ENCODE results near the gene CHP2.
"Not testable (repeated sequence)": the region's sequence is repeated elsewhere in the genome, so short reads cannot be mapped to it uniquely, and the experiment has no call there.

CHP2 gene

DNA sequence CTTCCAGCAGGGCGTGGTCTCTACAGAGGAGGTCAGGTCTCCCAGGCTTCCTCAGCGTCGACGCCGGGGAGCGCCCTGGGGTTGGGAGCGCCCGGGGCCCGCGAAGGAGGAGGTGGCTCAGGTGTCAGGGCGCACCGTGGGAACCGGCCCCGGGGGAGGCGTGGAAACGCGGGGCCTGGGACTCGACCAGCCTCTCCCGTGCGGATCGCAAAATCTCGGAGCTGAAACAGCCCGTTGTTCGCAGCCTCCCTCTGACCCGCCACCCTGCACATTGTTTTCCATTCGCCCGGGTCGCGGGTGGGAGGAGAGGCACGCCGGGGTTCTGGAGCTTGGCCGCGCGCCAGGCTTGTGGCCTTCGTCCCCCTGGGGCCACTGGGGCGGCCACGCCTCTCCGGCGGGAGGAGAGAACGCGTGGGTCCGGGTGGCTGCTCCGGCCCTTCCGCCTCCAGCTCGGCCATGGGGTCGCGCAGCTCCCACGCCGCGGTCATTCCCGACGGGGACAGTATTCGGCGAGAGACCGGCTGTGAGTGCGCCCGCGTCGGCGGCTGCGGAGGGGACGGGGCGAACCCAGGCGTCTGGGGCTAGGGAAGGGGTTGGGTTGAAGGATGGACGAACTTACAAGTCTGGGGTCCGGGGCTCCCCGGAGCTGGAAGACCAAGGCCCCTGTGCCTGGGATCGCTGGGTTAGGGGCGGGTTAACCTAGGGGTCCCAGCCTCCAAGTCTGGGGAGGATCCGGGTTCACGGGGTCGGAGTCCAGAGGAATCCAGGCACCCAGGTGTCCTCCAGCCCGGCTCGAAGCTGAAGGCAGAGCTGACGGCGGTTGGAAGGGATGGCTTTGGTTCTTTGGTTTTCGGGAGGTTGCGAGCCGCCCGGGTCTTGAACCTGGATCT is at the start of gene CHP2:
Gene CHP2, plus strand, starts transcription at position 433 of the 890 bp plus-strand sequence. Its CDS starts 24 bp downstream, at position 457.
- no peak for DNase-seq (ENCODE audit: low read depth in 2 of 2)

DNA sequence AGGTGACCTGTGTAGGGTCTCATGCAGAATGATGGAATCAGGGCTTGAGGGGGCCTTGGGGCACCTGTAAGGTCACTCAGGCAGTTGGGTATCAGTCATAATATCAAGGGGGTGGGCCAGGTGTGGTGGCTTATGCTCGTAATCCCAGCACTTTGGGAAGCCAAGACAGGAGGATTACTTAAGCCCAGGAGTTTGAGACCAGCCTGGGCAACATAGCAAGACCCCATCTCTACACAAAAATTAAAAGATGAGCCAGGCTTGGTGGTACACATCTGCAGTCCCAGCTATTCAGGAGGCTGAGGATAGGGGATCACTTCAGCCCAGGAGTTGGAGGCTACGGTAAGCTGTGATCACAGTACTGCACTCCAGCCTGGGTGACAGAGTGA is 49.3 kb upstream of the CHP2 start:
- DNase-seq (ENCODE audit: low read depth in 2 of 2) = no peak

DNA sequence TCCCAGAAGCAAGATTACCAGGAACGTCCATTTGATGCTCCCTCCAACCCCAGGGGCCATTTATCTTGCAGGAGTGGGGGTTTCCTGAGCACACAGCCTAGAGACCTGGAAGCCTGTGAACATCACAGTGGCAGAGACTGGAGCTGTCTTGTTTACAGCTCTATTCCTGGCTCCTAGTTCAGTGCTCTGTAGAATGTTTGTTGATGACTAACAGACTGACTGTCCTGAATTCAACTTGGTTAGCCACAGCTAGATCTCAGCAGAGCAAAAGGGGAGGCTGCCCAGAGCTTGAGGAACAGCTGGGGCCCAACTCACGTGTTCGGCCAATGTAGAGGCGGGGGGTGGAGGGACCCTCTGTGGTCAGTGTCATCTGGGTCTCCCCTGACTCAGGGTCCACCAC is 48.4 kb upstream of the CHP2 start:
- no peak for DNase-seq (ENCODE audit: low read depth in 2 of 2)

DNA sequence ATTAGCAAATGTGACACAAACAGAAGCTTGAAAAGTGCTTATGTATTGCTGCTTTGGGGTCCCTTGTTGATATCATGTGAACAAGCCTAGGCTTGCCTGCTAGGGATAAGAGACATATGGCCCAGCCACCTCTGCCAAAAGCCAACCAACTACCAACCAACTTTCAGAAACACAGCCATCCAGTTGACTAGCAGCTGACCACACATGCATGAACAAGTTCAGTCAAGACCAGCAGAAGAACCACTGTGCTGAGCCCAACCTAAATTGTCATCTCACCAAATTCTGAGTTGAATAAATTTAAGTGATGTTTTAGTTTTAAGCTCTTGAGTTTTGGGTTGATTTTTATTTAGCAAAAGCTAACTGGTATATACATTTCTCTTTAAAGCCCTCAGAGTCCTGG is 45.3 kb upstream of the CHP2 start:
- no peak for DNase-seq (ENCODE audit: low read depth in 2 of 2)

DNA sequence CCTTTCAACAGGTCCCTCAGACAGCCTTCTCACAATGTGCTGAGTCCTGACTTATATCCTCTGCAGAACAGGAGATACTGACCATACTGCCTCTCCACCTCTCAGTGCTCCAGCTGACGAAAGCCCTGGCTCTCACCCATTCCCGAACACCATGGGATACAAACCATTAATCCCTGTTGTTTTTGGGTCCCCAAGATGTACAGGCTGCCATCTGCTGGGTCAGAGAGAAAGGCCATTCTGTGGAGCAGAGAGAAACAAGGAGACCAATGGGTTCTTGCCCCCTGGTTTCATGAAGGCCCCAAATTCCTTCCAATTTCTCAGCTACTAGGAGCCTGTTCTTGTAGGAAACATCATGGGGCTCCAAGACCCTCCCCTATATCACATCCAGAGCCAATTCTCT is 44.8 kb upstream of the CHP2 start:
- DNase-seq (ENCODE audit: low read depth in 2 of 2) = no peak

DNA sequence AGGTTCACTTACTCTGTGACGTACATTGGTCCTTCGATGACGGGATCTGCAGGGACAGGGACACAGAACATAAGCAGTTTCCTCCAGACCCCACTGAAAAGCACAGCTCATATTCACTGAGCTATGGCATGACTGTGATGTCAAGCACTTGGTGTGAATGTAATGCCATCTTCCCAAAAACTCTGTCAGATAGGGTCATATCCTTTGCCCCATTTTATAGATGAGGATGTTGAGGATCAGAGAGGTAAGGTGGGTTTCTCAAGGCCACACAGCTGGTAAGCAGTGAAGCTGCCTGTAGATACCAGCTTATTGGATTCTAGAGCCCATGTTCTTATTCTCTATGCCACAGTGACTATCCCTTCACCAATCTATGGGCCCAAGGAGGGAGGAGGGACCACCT is 44.3 kb upstream of the CHP2 start:
- DNase-seq (ENCODE audit: low read depth in 2 of 2) = no peak

DNA sequence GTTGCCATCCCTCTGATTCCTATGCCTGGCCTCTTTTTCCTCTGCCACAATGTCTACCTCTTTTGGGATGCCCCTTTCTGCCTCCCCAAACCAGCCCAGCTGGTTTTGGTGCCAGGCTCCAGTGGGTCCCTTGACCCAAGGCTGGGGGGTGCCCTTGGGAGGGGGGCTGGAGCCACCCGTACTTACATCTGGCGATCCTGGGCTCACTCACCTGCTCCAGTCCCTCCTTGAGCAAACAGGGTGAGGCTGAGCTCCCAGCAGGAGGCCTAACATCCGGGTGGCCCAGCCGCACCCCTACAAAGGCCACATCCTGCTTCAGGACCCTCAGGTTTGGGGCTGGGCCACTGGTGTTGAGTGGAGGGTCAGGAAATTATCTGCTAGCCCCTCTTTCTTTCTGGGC is 43.0 kb upstream of the CHP2 start:
- no peak for DNase-seq (ENCODE audit: low read depth in 2 of 2)

DNA sequence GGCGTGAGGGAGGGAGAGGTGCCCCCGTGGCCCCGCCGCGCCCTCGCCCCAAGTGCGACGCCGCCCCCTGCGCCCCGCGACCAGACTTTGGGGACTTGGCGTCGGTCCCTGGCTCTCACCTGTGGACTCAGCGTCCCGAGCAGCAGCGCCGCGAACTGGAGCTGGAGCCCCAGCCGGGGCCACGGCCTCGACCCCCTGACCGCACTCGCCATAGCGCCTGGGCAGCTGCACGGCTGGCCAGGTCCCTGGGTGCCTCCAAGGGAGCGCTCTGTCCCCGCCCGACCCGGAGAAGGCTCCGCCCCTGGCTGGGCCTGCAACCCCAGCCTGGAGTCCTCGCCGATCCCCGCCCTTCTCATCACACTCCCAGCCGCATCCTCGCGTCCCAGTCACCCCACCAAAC is 41.9 kb upstream of the CHP2 start, which contains the start of gene ERN2:
Gene ERN2, minus strand, starts transcription at position 247 of the 400 bp plus-strand sequence. Its CDS starts 35 bp downstream, at position 212.
- DNase-seq (ENCODE audit: low read depth in 2 of 2) = no peak

DNA sequence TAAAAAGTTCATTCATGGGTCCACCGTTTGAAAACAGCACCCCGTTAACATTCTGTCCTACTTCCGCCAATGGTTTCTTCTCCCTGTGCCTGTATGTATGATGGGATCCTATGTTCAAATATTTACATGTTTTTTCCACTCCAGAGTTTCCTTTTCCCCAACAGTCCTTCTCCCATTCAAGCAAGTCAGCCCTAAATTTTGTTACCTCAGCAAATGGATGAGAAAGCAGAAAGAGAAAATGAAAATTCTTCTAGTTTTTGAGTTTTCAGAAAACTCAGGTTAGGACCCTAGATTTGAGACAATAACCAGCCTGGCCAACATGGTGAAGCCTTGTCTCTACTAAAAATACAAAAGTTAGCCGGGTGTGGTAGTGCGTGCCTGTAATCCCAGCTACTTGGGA is 38.3 kb upstream of the CHP2 start:
- no peak for DNase-seq (ENCODE audit: low read depth in 2 of 2)

DNA sequence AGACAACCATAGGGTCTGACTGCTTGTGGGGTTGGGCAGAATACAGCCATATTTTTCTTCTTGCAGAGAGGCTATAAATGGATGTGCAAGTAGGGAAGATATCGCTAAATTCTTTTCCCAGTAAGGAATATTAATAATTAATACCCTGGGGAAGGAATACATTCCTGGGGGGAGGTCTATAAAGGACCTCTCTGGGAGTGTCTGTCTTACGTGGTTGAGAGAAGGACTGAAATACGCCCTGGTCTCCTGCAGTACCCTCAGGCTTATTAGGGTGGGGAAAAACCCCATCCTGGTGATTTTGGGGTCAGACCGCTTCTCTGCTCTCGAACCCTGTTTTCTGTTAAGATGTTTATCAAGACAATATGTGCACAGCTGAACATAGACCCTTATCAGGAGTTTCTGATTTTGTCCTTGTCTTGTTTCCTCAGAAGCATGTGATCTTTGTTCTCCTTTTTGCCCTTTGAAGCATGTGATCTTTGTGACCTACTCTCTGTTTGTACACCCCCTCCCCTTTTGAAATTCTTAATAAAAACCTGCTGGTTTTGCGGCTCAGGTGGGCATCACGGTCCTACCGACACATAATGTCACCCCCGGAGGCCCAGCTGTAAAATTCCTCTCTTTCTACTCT is 32.1 kb upstream of the CHP2 start:
- not testable (repeated sequence) for DNase-seq (ENCODE audit: low read depth in 2 of 2)

DNA sequence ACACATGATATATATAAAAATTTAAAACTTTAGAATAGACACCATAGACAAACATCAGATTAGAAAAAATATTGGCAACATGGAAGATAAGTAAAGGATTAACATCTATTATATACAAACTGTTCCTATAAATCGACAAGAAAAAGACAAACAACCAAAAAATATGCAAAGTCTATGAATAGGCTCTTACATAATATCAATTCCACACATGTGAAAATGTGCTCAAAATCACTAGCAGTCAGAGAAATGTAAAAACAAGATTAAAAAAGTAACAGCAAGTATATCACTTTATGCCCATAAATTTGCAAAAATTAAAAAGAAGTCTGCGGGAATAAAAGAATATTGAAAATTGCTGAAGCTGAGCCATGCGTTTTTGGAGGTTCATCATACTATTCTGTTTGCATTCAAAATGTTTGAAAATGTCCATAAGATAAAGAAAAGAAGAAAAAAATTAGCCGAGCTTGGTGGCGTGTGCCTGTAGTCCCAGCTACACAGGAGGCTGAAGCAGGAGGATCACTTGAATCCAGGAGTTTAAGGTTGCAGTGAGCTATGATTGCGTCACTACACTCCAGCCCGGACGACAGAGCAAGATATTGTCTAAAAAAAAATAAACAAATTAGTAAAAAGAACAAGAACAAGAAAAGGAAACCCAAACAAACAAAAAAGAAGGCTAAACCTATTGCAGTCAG is 30.6 kb upstream of the CHP2 start:
- no peak for DNase-seq (ENCODE audit: low read depth in 2 of 2)

DNA sequence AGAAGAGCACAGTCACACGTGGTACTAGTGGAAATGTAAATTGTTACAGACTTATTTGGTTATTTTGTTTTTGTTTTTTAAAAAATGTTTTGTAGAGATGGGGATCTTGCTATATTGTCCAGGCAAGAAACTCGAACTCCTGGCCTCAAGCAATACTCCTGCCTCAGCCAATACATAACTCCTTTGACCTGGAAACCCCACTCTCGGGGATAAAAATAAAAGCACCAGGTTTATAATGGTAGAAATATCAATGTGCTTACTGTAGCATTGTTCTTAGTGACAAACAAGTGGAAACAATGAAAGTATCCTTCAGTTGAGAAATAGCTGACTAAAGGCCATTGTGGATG is 30.1 kb upstream of the CHP2 start:
- no peak for DNase-seq (ENCODE audit: low read depth in 2 of 2)

DNA sequence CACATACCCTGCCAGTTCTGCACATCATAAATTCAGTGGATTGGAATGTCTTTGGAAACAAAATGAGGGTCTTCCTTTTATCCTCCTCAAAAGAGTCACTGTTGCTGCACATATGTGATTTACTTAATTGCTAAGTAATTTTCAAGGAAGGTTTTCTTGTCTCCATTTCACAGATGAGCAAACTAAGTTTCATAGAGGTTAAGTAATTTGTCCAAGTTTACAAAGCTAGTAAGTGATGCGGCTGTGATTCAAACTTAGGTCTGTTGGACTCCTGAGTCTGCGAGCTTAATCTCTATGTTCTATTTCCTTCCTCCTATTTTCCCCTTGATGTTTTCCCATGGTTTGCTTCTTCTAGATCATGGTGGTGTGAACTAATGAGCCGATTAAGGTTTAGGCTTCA is 28.1 kb upstream of the CHP2 start:
- DNase-seq (ENCODE audit: low read depth in 2 of 2) = no peak

DNA sequence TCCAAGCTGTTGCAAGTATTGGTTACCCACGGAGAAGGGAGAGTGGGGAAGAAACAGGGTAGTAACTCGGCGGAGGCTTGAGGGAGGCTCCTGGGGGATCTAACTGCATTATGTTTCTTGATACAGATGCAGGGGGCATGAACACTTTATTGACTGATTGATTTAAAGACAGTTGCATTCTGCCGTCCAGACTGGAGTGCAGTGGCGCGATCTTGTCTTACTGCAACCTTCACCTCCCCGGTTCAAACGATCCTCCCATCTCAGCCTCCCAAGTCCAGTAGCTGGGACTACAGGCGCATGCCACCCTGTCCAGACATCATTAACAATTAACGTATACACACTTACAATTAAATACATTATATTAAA is 26.7 kb upstream of the CHP2 start:
- no peak for DNase-seq (ENCODE audit: low read depth in 2 of 2)

DNA sequence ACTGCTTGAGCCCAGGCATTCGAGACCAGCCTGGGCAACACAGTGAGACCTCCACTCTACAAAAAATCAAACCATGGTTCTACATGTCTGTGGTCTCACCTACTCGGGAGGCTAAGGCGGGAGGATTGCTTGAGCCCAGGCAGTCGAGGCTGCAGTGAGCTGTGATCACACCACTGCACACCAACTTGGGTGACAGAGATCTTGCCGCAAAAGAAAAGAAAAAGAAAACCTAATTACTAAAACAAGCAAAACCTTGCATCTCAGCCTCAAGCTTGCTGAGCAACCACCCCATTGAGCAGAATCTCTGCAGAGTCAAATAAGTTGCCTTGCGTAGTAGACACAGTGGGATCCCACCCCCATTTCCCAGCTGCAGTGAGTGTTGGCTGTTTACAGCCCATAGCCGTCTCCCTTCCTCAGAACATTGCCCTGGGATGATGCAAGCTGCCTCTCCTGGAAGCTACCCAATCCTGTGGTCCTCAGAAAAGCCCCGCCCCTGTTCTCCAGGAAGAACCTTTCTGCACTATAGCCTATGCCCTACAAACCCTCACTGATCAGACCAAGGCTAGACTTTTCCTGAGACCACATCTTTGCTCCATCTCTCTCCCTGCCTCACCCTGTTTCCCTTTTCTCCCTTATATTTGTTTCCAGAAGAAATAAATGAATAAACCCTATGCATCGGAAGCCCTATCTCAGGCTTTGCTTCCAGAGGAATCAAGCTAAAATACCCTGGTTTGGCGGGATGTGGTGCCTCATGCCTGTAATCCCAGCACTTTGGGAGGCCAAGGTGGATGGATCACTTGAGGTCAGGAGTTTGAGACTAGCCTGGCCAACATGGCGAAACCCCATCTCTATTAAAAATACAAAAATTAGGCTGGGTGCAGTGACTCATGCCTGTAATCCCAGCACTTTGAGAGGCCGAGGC is 25.1 kb upstream of the CHP2 start:
- no peak for DNase-seq (ENCODE audit: low read depth in 2 of 2)

DNA sequence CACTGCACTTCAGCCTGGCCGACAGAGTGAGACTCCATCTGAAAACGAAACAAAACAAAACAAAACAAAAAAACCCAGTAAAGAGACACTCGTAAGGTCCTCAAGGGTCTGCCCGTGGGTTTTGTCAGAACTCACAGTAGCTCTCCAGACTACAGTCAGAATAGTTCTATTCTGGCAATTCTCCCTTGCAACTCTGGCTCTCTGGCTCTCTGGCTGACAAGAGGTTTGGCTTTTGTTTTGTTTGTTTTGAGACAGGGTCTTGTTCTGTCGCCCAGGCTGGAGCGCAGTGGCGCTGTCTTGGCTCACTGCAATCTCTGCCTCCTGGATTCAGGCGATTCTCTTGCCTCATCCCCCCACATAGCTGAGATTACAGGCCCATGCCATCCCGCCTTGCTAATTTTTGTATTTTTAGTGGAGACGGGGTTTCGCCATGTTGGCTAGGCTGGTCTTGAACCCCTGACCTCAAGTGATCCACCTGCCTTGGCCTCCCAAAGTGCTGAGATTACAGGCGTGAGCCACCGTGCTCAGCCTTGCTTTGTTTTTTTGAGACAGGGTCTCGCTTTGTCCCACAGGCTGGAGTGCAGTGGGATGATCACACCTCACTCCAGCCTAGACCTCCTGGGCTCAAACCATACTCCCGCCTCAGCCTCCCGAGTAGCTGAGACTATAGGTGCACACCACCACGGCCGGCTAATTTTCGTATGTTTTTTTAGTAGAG is 20.5 kb upstream of the CHP2 start:
- no peak for DNase-seq (ENCODE audit: low read depth in 2 of 2)

DNA sequence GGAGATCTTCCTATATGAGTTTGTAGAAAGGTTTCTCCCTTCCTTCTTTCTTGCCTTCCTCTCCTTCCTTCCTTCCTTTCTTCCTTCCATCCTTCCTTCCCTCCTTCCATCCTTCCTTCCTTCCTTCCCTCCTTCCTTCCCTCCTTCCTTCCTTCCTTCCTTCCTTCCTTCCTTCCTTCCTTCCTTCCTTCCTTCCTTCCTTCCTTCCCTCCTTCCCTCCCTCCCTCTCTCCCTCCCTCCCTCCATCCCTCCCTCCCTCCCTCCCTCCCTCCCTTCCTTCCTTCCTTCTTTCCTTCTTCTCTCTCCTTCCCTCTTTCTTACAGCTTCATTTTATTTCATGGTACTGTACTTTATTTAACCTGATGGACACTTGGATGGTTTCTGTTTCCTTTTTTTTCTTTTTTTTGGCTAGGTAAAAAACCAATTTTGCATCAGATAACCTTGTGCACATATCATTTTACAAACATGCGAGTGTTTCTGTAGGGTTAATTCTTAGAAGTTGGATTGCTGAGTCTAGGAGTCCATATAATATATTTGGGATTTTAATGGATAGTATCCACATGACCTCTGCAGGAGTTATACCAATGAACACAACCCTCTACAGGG is 17.3 kb upstream of the CHP2 start:
- DNase-seq (ENCODE audit: low read depth in 2 of 2) = not testable (repeated sequence)

DNA sequence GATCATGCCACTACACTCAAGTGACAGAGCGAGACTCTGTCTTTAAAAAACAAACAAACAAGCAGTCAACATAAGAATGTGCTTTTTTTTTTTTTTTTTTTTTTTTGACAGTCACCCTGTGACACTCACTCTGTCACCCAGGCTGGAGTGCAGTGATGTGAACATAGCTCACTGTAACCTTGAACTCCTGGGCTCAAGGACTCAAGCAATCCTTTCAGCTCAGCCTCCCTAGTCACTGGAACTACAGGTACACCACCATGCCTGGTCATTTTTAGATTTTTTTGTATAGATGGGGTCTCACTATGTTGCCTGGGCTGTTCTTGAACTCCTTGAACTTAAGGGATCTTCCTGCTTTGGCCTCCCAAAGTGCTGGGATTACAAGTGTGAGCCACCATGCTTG is 15.3 kb upstream of the CHP2 start:
- DNase-seq (ENCODE audit: low read depth in 2 of 2) = no peak

DNA sequence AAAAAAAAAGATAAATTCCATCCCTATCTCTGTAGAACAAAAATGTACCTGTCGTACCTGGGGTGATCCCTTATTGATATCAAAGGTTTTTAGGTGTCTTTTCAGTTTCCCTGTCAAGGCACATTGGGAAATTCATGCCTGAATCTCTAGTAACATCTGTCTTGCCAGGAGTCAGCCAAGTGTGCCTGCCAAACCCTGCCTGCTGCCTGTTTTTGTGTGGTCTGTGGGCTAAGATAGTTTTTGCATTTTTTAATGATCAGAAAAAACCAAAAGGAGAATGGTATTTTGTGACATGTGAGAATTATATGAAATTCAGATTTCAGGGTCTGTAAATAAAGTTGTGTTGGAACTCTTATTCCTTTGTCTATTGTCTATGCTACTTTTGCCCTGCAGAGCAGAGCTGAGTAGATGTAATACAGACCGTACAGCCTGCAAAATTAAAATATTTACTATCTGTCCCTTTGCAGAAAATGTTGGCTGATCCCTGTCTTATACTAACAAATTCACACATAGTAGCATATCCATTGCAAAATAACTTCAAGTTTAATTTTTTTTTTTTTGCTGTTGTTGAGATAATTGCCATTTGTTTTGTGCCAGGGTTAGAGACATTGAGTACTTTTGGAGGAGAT is 13.0 kb upstream of the CHP2 start:
- DNase-seq (ENCODE audit: low read depth in 2 of 2) = no peak

DNA sequence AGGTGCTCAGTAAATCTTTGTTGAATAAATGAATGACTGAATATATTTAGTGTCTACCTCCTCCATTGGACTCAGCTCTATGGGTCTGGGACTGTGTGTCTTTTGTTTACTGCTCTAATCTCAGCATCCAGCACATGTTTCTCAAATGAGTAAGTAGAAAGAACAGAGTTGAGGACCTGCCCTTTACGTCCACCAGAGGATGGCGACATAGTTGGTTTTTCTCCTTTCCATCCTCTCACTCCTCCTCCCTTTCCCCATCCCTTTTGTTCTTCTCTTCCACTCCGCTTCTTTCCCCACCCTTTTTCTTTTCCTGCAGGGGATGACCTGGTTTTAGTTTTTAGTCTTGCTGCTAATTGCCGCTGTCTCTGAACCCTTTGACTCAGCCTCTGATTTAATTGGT is 12.1 kb upstream of the CHP2 start:
- no peak for DNase-seq (ENCODE audit: low read depth in 2 of 2)
